Left cardiac atrium (tissue), 4 donors: ENCODE data around the gene AKR1C3. TPM values are rescaled to one million over a fixed set of nuclear protein-coding genes. Genes with fewer than 3 reads are reported as not detected.
"Not testable (repeated sequence)": the region's sequence is repeated elsewhere in the genome, so short reads cannot be mapped to it uniquely, and the experiment has no call there.

Experiments used
- ATAC-seq, 2 donors: fragments of 200-7000 bp; cut with Tn5 transposase; one replicate each; pipeline ENCODE4 v1.9.1; 2020; ENCODE audit warnings: mild to moderate bottlenecking in 2 of 2, moderate library complexity in 2 of 2
- DNase-seq: peaks from one replicate; pipeline ENCODE4 v3.0.0-alpha.2; 2020
- intact Hi-C, 2 donors: fragments of 100-400 bp; cut with DNase I; formaldehyde crosslinking; loops; one replicate each; pipeline versions ENCODE4 v1.14.1 to v1.15.1; 2022 to 2023
- total RNA-seq, 2 donors: library from RNA; stranded (reverse); fragmentation: NEBNext Ultra II Directional; extraction: Animal tissue kit (Norgen Biotek cat#: 25700); gene quantifications; one replicate each; pipeline ENCODE4 v1.2.1, GENCODE V29; 2021
- donor health status: DM: no; HTN: yes; CAD: no.
- donor health status: DM: no; HTN: yes; CAD: no; lungs with severe emphysema.
- donor health status: DM: yes; HTN: yes; CAD: no.
- donor health status: Dilated cardiomyopathy.

The AKR1C3 gene
- total RNA-seq, 2 donors from 2014 or later, result 60.2 to 91.3 TPM

GRCh38 chr10:5119997-5120396 is 25.8 kb downstream of the AKR1C3 start:
- not testable (repeated sequence) for ATAC-seq, DNase-seq

GRCh38 chr10:5123886-5124285 is 29.7 kb downstream of the AKR1C3 start:
- intact Hi-C loops, result no loop called here
- ATAC-seq (no peak), DNase-seq (no peak)

More at GRCh38 chr10:5119997-5120396, 25.8 kb downstream of the AKR1C3 start:
- intact Hi-C loops, result not testable (repeated sequence)

- no peak for DNase-seq
- intact Hi-C loops, result no loop called here
- ATAC-seq, result no peak
These were observed 31.3 kb downstream of the AKR1C3 start for GRCh38 chr10:5125315-5126044.

- ATAC-seq, result no peak
- intact Hi-C loops, result no loop called here
- no peak for DNase-seq
These were observed 41.4 kb downstream of the AKR1C3 start for GRCh38 chr10:5135581-5135980.

- ATAC-seq, result no peak
- intact Hi-C loops, result no loop called here
These were observed 42.4 kb downstream of the AKR1C3 start for GRCh38 chr10:5136468-5137087.

GRCh38 chr10:5137699-5138098 is 43.5 kb downstream of the AKR1C3 start:
- intact Hi-C loops, DNase-seq, ATAC-seq: not testable (repeated sequence)

More at GRCh38 chr10:5136468-5137087, 42.4 kb downstream of the AKR1C3 start:
- DNase-seq, result no peak

- intact Hi-C loops, result no loop called here
- ATAC-seq, result no peak
- DNase-seq, result no peak
These were observed 48.0 kb downstream of the AKR1C3 start for GRCh38 chr10:5142199-5142598.

GRCh38 chr10:5143137-5143536 is 48.9 kb downstream of the AKR1C3 start:
- no peak for DNase-seq
- intact Hi-C loops, result no loop called here
- no peak for ATAC-seq

GRCh38 chr10:5146920-5147254 is 52.7 kb downstream of the AKR1C3 start:
- DNase-seq (no peak), ATAC-seq (no peak)
- intact Hi-C loops, result no loop called here

GRCh38 chr10:5147255-5147980 is 53.2 kb downstream of the AKR1C3 start:
- intact Hi-C loops, result no loop called here
- DNase-seq (no peak), ATAC-seq (no peak)

- DNase-seq (no peak), ATAC-seq (no peak)
- intact Hi-C loops, result no loop called here
These were observed 53.9 kb downstream of the AKR1C3 start for GRCh38 chr10:5147981-5148677.

GRCh38 chr10:5148678-5149032 is 54.4 kb downstream of the AKR1C3 start:
- ATAC-seq (no peak), DNase-seq (no peak)
- intact Hi-C loops, result no loop called here

GRCh38 chr10:5151076-5151475 is 56.9 kb downstream of the AKR1C3 start:
- intact Hi-C loops, result no loop called here
- ATAC-seq (no peak), DNase-seq (no peak)

GRCh38 chr10:5155951-5156350 is 61.7 kb downstream of the AKR1C3 start:
- no peak for DNase-seq
- intact Hi-C loops, result no loop called here
- no peak for ATAC-seq

Other genes starting within 250 kb of the AKR1C3 start
- 100 to 1,000 TPM; 119 to 147 TPM for gene AKR1C1, start 131.0 kb upstream of the AKR1C3 start, total RNA-seq
- gene AKR1C2, start 90.6 kb upstream of the AKR1C3 start, total RNA-seq, result 100 to 1,000 TPM; 138 to 170 TPM
- gene AKR1C8, start 90.7 kb downstream of the AKR1C3 start, total RNA-seq, result under 1 TPM in 1 of 2 donors, not detected in 1; 0.68 TPM
- not detected for gene AKR1C4, start 102.4 kb downstream of the AKR1C3 start, total RNA-seq